H9 (cell line): Measurements from ENCODE around the gene ABLIM3. TPM values are rescaled to one million over a fixed set of nuclear protein-coding genes. Genes with fewer than 3 reads are reported as not detected.

Experiments
- DNase-seq: peaks from one replicate; pipeline ENCODE4 v3.0.0-alpha.2; 2017
- H2AFZ ChIP-seq: one replicate; pipeline ENCODE4 v1.6.1; 2013; ENCODE audit warnings: mild to moderate bottlenecking, low read length, control low read depth, moderate library complexity
- H2AK5ac ChIP-seq: 2 replicates; pipeline ENCODE4 v1.6.1; 2013; ENCODE audit warnings: low read length, control low read depth, mixed read lengths; ENCODE audit not compliant: insufficient read length
- H2BK120ac ChIP-seq: one replicate; pipeline ENCODE4 v1.6.1; 2013; ENCODE audit warnings: low read depth, mild to moderate bottlenecking, low read length, control low read depth, inconsistent platforms; ENCODE audit not compliant: poor library complexity, severe bottlenecking
- H2BK12ac ChIP-seq: 2 replicates; pipeline ENCODE4 v1.6.1; 2013; ENCODE audit warnings: low read length, control low read depth, mixed read lengths, low read depth; ENCODE audit not compliant: insufficient read length
- H2BK15ac ChIP-seq: 2 replicates; pipeline ENCODE4 v1.6.1; 2013; ENCODE audit warnings: low read depth, low read length, control low read depth
- H2BK20ac ChIP-seq: one replicate; pipeline ENCODE4 v1.6.1; 2013; ENCODE audit warnings: low read depth, mild to moderate bottlenecking, low read length, control low read depth, inconsistent platforms; ENCODE audit not compliant: poor library complexity, severe bottlenecking
- H2BK5ac ChIP-seq: 2 replicates; pipeline ENCODE4 v1.6.1; 2013; ENCODE audit warnings: low read length, control low read depth, mixed read lengths; ENCODE audit not compliant: insufficient read length
- H3K14ac ChIP-seq: 2 replicates; pipeline ENCODE4 v1.6.1; 2013; ENCODE audit warnings: low read length, control low read depth; ENCODE audit not compliant: insufficient read depth
- H3K18ac ChIP-seq: 2 replicates; pipeline ENCODE4 v1.6.1; 2013; ENCODE audit warnings: low read depth, mild to moderate bottlenecking, mixed read lengths, low read length, control low read depth; ENCODE audit not compliant: insufficient read length
- H3K23ac ChIP-seq: 2 replicates; pipeline ENCODE4 v1.6.1; 2013; ENCODE audit warnings: low read length, control low read depth, mixed read lengths, low read depth; ENCODE audit not compliant: insufficient read length
- H3K23me2 ChIP-seq: 2 replicates; pipeline ENCODE4 v1.6.1; 2013; ENCODE audit warnings: low read depth, mild to moderate bottlenecking, mixed read lengths, low read length, control low read depth; ENCODE audit not compliant: insufficient read length, poor library complexity, severe bottlenecking
- H3K27ac ChIP-seq: 2 replicates; pipeline ENCODE4 v1.5.1; 2013; ENCODE audit warnings: low read length, control low read depth, mixed read lengths, low read depth; ENCODE audit not compliant: insufficient read length
- H3K27me3 ChIP-seq: 2 replicates; pipeline ENCODE4 v1.6.1; 2013; ENCODE audit warnings: low read length, control low read depth, inconsistent platforms; ENCODE audit not compliant: insufficient read depth
- H3K4ac ChIP-seq: 2 replicates; pipeline ENCODE4 v1.6.1; 2013; ENCODE audit warnings: low read depth, mild to moderate bottlenecking, control low read depth, inconsistent platforms, low read length, moderate library complexity
- H3K4me1 ChIP-seq: 2 replicates; pipeline ENCODE4 v1.6.1; 2013; ENCODE audit warnings: low read length, control low read depth, inconsistent platforms; ENCODE audit not compliant: insufficient read depth
- H3K4me2 ChIP-seq: 2 replicates; pipeline ENCODE4 v1.6.1; 2013; ENCODE audit warnings: low read length, control low read depth, mixed read lengths; ENCODE audit not compliant: insufficient read length, insufficient read depth
- H3K56ac ChIP-seq: 2 replicates; pipeline ENCODE4 v1.6.1; 2013; ENCODE audit warnings: low read depth, mild to moderate bottlenecking, mixed read lengths, low read length, control low read depth; ENCODE audit not compliant: insufficient read length
- H3K79me1 ChIP-seq: 2 replicates; pipeline ENCODE4 v1.6.1; 2013; ENCODE audit warnings: low read depth, mild to moderate bottlenecking, moderate library complexity, low read length, control low read depth, inconsistent platforms; ENCODE audit not compliant: insufficient read depth, poor library complexity, severe bottlenecking
- H3K79me2 ChIP-seq: 2 replicates; pipeline ENCODE4 v1.6.1; 2013; ENCODE audit warnings: low read length, control low read depth, inconsistent platforms; ENCODE audit not compliant: insufficient read depth
- H3K9ac ChIP-seq: 2 replicates; pipeline ENCODE4 v1.6.1; 2013; ENCODE audit warnings: low read length, control low read depth, mixed read lengths; ENCODE audit not compliant: insufficient read length; ENCODE audit errors: extremely low read depth
- H3K9me3 ChIP-seq: one replicate; pipeline ENCODE4 v1.6.1; 2013; ENCODE audit warnings: low read depth, low read length, inconsistent platforms; ENCODE audit not compliant: control insufficient read depth
- H3T11ph ChIP-seq: one replicate; pipeline ENCODE4 v1.6.1; 2013; ENCODE audit warnings: mild to moderate bottlenecking, low read length, control low read depth, inconsistent platforms
- H4K20me1 ChIP-seq: one replicate; pipeline ENCODE4 v1.6.1; 2013; ENCODE audit not compliant: control insufficient read depth, insufficient read length, insufficient read depth
- H4K5ac ChIP-seq: 2 replicates; pipeline ENCODE4 v1.6.1; 2013; ENCODE audit warnings: low read depth, mild to moderate bottlenecking, mixed read lengths, low read length, control low read depth; ENCODE audit not compliant: insufficient read length
- H4K8ac ChIP-seq: replicated peaks from 2 replicates; pipeline ENCODE4 v1.6.1; 2013; ENCODE audit warnings: low read length, control low read depth, mixed read lengths, low read depth; ENCODE audit not compliant: insufficient read length
- H4K91ac ChIP-seq: 2 replicates; pipeline ENCODE4 v1.6.1; 2013; ENCODE audit warnings: low read depth, mild to moderate bottlenecking, moderate library complexity, mixed read lengths, low read length, control low read depth; ENCODE audit not compliant: insufficient read length
- H3K27ac Mint-ChIP-seq, 3 experiments: 2 replicates in 2 of 3; 3 replicates in 1 of 3; pipeline ENCODE4 v1.8.0; 2020 to 2021; ENCODE audit warnings: mixed read lengths in 3 of 3, mild to moderate bottlenecking in 1 of 3, moderate library complexity in 1 of 3
- H3K27me3 Mint-ChIP-seq: 2 replicates; pipeline ENCODE4 v1.8.0; 2021; ENCODE audit warnings: low read depth, mild to moderate bottlenecking, moderate library complexity, mixed read lengths
- H3K36me3 Mint-ChIP-seq, 3 experiments: 2 replicates in 2 of 3; 3 replicates in 1 of 3; pipeline ENCODE4 v1.8.0; 2020 to 2021; ENCODE audit warnings: low read depth in 3 of 3, mixed read lengths in 3 of 3; ENCODE audit not compliant: insufficient read depth in 1 of 3
- H3K4me1 Mint-ChIP-seq, 2 experiments: 2 replicates each; pipeline ENCODE4 v1.8.0; 2020; ENCODE audit warnings: mixed read lengths in 2 of 2
- H3K4me3 Mint-ChIP-seq, 2 experiments: 2 replicates in 1 of 2; 3 replicates in 1 of 2; pipeline ENCODE4 v1.8.0; 2020 to 2021; ENCODE audit warnings: mild to moderate bottlenecking in 2 of 2, mixed read lengths in 2 of 2, moderate library complexity in 1 of 2
- H3K9me3 Mint-ChIP-seq, 2 experiments: 2 replicates in 1 of 2; 3 replicates in 1 of 2; pipeline ENCODE4 v1.8.0; 2020; ENCODE audit warnings: mild to moderate bottlenecking in 2 of 2, mixed read lengths in 2 of 2, moderate library complexity in 1 of 2
- WGBS: extraction: QIAGEN DNeasy Blood & Tissue Kit; methylation state at CpG from one replicate; pipeline ENCODE4 v1.1.7; 2013; ENCODE audit warnings: missing lambda C conversion rate, low lambda C conversion rate, mixed read lengths; ENCODE audit not compliant: insufficient read length; ENCODE audit errors: extremely low coverage; 5-methylcytosine and 5-hydroxymethylcytosine counted together
- total RNA-seq: library from RNA; stranded (reverse); gene quantifications from 2 replicates; pipeline ENCODE4 v1.2.1, GENCODE V29; 2021
- TF ChIP-seq, protein P1 (sequence below): fragments of 200-600 bp; sonication (generic); conservative IDR thresholded peaks from 3 replicates; pipeline ENCODE4 v1.8.0; 2021; ENCODE audit warnings: antibody characterized with exemption, mild to moderate bottlenecking

Gene ABLIM3
- total RNA-seq, 1 experiment from 2014 or later = 0.20 TPM

DNA sequence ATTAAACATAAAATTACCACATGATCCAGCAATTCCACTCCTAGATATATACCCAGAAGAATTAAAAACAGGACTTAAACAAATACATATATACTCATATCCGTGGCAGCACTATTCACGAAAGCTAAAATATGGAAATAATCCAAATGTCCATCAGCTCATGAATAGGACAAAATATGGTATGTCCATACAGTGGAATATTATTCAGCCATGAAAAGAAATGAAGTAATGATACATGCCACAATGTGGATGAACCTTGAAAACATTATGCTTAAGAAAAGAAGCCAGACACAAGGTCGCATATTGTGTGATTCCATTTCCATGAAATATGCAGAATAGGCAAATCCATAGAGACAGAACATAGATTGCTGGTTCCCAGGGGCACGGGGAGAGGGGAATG, 105.6 kb downstream of the ABLIM3 start:
- H3K9me3 Mint-ChIP-seq = peaks cover 5 to 8% of the 10 kb centered on the region in 2 experiments; a peak in 4 of 5 replicates

More for the DNA sequence above, 105.6 kb downstream of the ABLIM3 start:
- no peak overlapping the region for H4K91ac ChIP-seq
- Mint-ChIP-seq H3K4me3 (no peak overlapping the region; a peak in 1 of 5 replicates), H3K36me3 (no peaks in the 10 kb centered on the region), H3K27ac (no peak overlapping the region; a peak in 1 of 7 replicates), H3K27me3 (peaks cover 33% of the 10 kb centered on the region), H3K4me1 (no peaks in the 10 kb centered on the region)
- H2AFZ ChIP-seq = no peak overlapping the region
- no peaks in the 10 kb centered on the region for H3K4me1 ChIP-seq
- DNase-seq = no peak
- no peak overlapping the region for H3K23ac ChIP-seq
- no peak overlapping the region for H3K4me2 ChIP-seq
- H3K27me3 ChIP-seq = no peaks in the 10 kb centered on the region
- no peaks in the 10 kb centered on the region for H4K20me1 ChIP-seq
- H3K9ac ChIP-seq = no peak overlapping the region
- no peak overlapping the region for H3K14ac ChIP-seq
- TF ChIP-seq, protein P1, sequence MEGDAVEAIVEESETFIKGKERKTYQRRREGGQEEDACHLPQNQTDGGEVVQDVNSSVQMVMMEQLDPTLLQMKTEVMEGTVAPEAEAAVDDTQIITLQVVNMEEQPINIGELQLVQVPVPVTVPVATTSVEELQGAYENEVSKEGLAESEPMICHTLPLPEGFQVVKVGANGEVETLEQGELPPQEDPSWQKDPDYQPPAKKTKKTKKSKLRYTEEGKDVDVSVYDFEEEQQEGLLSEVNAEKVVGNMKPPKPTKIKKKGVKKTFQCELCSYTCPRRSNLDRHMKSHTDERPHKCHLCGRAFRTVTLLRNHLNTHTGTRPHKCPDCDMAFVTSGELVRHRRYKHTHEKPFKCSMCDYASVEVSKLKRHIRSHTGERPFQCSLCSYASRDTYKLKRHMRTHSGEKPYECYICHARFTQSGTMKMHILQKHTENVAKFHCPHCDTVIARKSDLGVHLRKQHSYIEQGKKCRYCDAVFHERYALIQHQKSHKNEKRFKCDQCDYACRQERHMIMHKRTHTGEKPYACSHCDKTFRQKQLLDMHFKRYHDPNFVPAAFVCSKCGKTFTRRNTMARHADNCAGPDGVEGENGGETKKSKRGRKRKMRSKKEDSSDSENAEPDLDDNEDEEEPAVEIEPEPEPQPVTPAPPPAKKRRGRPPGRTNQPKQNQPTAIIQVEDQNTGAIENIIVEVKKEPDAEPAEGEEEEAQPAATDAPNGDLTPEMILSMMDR = no peak
- no peak overlapping the region for H3K56ac ChIP-seq
- no peak overlapping the region for H2BK120ac ChIP-seq
- no peak overlapping the region for H2BK20ac ChIP-seq
- WGBS = no CpG with 5 or more reads among the region's 4 CpGs
- no peak overlapping the region for H2AK5ac ChIP-seq
- H2BK5ac ChIP-seq = no peak overlapping the region
- no peak overlapping the region for H3K27ac ChIP-seq
- no peak overlapping the region for H3K4ac ChIP-seq
- H3K79me2 ChIP-seq = no peaks in the 10 kb centered on the region
- H2BK15ac ChIP-seq = no peak overlapping the region
- H3K9me3 ChIP-seq = no peaks in the 10 kb centered on the region
- H2BK12ac ChIP-seq = no peak overlapping the region
- no peaks in the 10 kb centered on the region for H3K79me1 ChIP-seq
- no peak overlapping the region for H3T11ph ChIP-seq
- H4K5ac ChIP-seq = no peak overlapping the region
- no peak overlapping the region for H3K18ac ChIP-seq
- H4K8ac ChIP-seq = no peak overlapping the region
- H3K23me2 ChIP-seq = no peaks in the 10 kb centered on the region
